ENCODE measurements around the gene FAM193A.

Gene FAM193A

GRCh38 chr4:2606960-2607506, 70.6 kb downstream of the FAM193A start:
- TF ChIP-seq SIN3A (IDR thresholded peaks at IDR 0.05; ENCODE audit: borderline replicate concordance, insufficient read depth, low read length) (no peak), POLR2AphosphoS5 (IDR thresholded peaks at IDR 0.05; ENCODE audit: low read depth, low read length) (no peak), REST (IDR thresholded peaks at IDR 0.05; ENCODE audit: insufficient read depth in 1 of 2, low read depth in 2 of 2, low read length in 2 of 2) (no peak), TAF1 (IDR thresholded peaks at IDR 0.05; ENCODE audit: borderline replicate concordance, insufficient read depth, low read length) (no peak), FOXP2 (optimal IDR thresholded peaks at IDR 0.05; ENCODE audit: borderline replicate concordance, extremely low read depth, extremely low read length, insufficient read depth) (no peak)

- TF ChIP-seq REST (IDR thresholded peaks at IDR 0.05; ENCODE audit: insufficient read depth in 1 of 2, low read depth in 2 of 2, low read length in 2 of 2) (no peak), SIN3A (IDR thresholded peaks at IDR 0.05; ENCODE audit: borderline replicate concordance, insufficient read depth, low read length) (no peak), POLR2AphosphoS5 (IDR thresholded peaks at IDR 0.05; ENCODE audit: low read depth, low read length) (no peak)
These were observed 71.4 kb downstream of the FAM193A start for GRCh38 chr4:2607822-2608221.

GRCh38 chr4:2608291-2608690, 71.8 kb downstream of the FAM193A start:
- TF ChIP-seq SIN3A (IDR thresholded peaks at IDR 0.05; ENCODE audit: borderline replicate concordance, insufficient read depth, low read length) = no peak
- TF ChIP-seq REST (IDR thresholded peaks at IDR 0.05; ENCODE audit: insufficient read depth in 1 of 2, low read depth in 2 of 2, low read length in 2 of 2) = no peak
- TF ChIP-seq POLR2AphosphoS5 (IDR thresholded peaks at IDR 0.05; ENCODE audit: low read depth, low read length) = no peak
- no peak for TF ChIP-seq TAF1 (IDR thresholded peaks at IDR 0.05; ENCODE audit: borderline replicate concordance, insufficient read depth, low read length)
- TF ChIP-seq FOXP2 (optimal IDR thresholded peaks at IDR 0.05; ENCODE audit: borderline replicate concordance, extremely low read depth, extremely low read length, insufficient read depth) = no peak

- no peak for TF ChIP-seq TAF1 (IDR thresholded peaks at IDR 0.05; ENCODE audit: borderline replicate concordance, insufficient read depth, low read length)
- no peak for TF ChIP-seq SIN3A (IDR thresholded peaks at IDR 0.05; ENCODE audit: borderline replicate concordance, insufficient read depth, low read length)
These were observed 79.4 kb downstream of the FAM193A start for GRCh38 chr4:2615821-2616220.

GRCh38 chr4:2617955-2618354, 81.5 kb downstream of the FAM193A start:
- no peak for TF ChIP-seq FOXP2 (optimal IDR thresholded peaks at IDR 0.05; ENCODE audit: borderline replicate concordance, extremely low read depth, extremely low read length, insufficient read depth)
- no peak for TF ChIP-seq POLR2AphosphoS5 (IDR thresholded peaks at IDR 0.05; ENCODE audit: low read depth, low read length)

- TF ChIP-seq REST (IDR thresholded peaks at IDR 0.05; ENCODE audit: insufficient read depth in 1 of 2, low read depth in 2 of 2, low read length in 2 of 2) = no peak
- no peak for TF ChIP-seq FOXP2 (optimal IDR thresholded peaks at IDR 0.05; ENCODE audit: borderline replicate concordance, extremely low read depth, extremely low read length, insufficient read depth)
- no peak for TF ChIP-seq POLR2AphosphoS5 (IDR thresholded peaks at IDR 0.05; ENCODE audit: low read depth, low read length)
- no peak for TF ChIP-seq SIN3A (IDR thresholded peaks at IDR 0.05; ENCODE audit: borderline replicate concordance, insufficient read depth, low read length)
- no peak for TF ChIP-seq TAF1 (IDR thresholded peaks at IDR 0.05; ENCODE audit: borderline replicate concordance, insufficient read depth, low read length)
These were observed 83.0 kb downstream of the FAM193A start for GRCh38 chr4:2619459-2619858.
